MCF 10A (cell line): ENCODE results near the gene KRTAP10-7. TPM values are rescaled to one million over a fixed set of nuclear protein-coding genes. Genes with fewer than 3 reads are reported as not detected.
"Not testable (repeated sequence)": the region's sequence is repeated elsewhere in the genome, so short reads cannot be mapped to it uniquely, and the experiment has no call there.

ENCODE experiments used
- BruUV-seq: library from RNA; stranded (reverse); fragments of 400-500 nt; replicated peaks from 2 replicates; lab custom pipeline; 2021; lab: Mats Ljungman, UMichigan
- CTCF ChIA-PET: fragments of 300-600 bp; sonication (Branson Sonifier 250); formaldehyde crosslinking; extraction: SDS; loops from one replicate; lab custom pipeline; 2021; ENCODE audit warnings: antibody characterized with exemption, inconsistent platforms; lab: Yijun Ruan, JAX
- POLR2A ChIA-PET: fragments of 300-600, 350-650 bp; sonication (Branson Sonifier 250); formaldehyde crosslinking; extraction: SDS; loops from one replicate; lab custom pipeline; 2020; ENCODE audit warnings: antibody characterized with exemption, inconsistent platforms; lab: Yijun Ruan, JAX
- DNase-seq: peaks from one replicate; pipeline ENCODE4 v3.0.0-alpha.2; 2018; ENCODE audit not compliant: unreplicated experiment
- H3K27ac Mint-ChIP-seq: one replicate; pipeline ENCODE4 v1.8.0; 2022; ENCODE audit warnings: mild to moderate bottlenecking, low read depth, mixed read lengths; ENCODE audit not compliant: unreplicated experiment
- H3K27me3 Mint-ChIP-seq: one replicate; pipeline ENCODE4 v1.8.0; 2022; ENCODE audit warnings: mixed read lengths; ENCODE audit not compliant: insufficient read depth, unreplicated experiment
- H3K36me3 Mint-ChIP-seq: one replicate; pipeline ENCODE4 v1.8.0; 2022; ENCODE audit warnings: mild to moderate bottlenecking, moderate library complexity, mixed read lengths; ENCODE audit not compliant: insufficient read depth, unreplicated experiment
- H3K4me1 Mint-ChIP-seq: one replicate; pipeline ENCODE4 v1.8.0; 2022; ENCODE audit warnings: mixed read lengths; ENCODE audit not compliant: insufficient read depth, unreplicated experiment
- H3K4me3 Mint-ChIP-seq: one replicate; pipeline ENCODE4 v1.8.0; 2022; ENCODE audit warnings: mild to moderate bottlenecking, moderate library complexity, mixed read lengths; ENCODE audit not compliant: unreplicated experiment
- H3K9me3 Mint-ChIP-seq: one replicate; pipeline ENCODE4 v1.8.0; 2022; ENCODE audit warnings: mixed read lengths; ENCODE audit not compliant: unreplicated experiment
- intact Hi-C: fragments of 100-400 bp; cut with micrococcal nuclease; formaldehyde crosslinking; loops from 2 replicates; pipeline ENCODE4 v1.14.1; 2022
- total RNA-seq: library from RNA; stranded (reverse); gene quantifications from 2 replicates; pipeline ENCODE4 v1.2.3, GENCODE V29; 2022
- TF ChIP-seq, protein P1 (sequence below): fragments of 200-600 bp; IDR thresholded peaks from one replicate; pipeline ENCODE4 v1.8.0; 2022; ENCODE audit warnings: antibody characterized with exemption, mild to moderate bottlenecking; ENCODE audit not compliant: unreplicated experiment

KRTAP10-7 gene
- total RNA-seq, 1 experiment from 2014 or later, result not detected

DNA sequence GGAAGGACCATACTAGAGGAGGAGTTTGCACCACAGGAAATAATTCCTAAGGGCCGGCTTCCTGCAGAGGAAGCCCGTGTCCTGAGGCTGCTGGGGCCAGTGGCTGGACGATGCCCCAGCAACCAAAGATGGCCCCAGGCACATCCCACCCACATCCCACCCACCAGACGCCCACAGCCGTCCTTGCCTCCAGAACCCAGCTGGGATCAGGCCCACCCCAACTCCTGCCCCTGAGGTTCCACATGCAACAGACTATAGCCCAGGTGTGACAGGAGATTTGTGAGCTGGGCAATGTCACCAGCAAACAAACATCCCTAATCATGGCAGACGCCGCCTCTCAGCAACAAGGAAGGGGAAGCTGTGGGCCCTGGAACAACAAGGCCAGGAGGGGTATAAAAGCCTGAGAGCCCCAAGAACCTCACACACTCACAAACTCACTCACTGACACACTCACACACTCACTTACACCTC, 26.3 kb downstream of the KRTAP10-7 start, which contains the start of gene KRTAP10-9:
Gene KRTAP10-9, plus strand, starts transcription at position 421 of the 471 bp plus-strand sequence. CDS start 79 bp downstream, outside the sequence.
- Mint-ChIP-seq H3K4me1 (no peaks in the 10 kb centered on the region), H3K27ac (no peak within 1 kb of the TSS), H3K9me3 (peaks cover 51% of the 10 kb centered on the region), H3K4me3 (no peak within 1 kb of the TSS), H3K36me3 (no peaks in the 10 kb centered on the region), H3K27me3 (no peaks in the 10 kb centered on the region)
- TF ChIP-seq, protein P1, sequence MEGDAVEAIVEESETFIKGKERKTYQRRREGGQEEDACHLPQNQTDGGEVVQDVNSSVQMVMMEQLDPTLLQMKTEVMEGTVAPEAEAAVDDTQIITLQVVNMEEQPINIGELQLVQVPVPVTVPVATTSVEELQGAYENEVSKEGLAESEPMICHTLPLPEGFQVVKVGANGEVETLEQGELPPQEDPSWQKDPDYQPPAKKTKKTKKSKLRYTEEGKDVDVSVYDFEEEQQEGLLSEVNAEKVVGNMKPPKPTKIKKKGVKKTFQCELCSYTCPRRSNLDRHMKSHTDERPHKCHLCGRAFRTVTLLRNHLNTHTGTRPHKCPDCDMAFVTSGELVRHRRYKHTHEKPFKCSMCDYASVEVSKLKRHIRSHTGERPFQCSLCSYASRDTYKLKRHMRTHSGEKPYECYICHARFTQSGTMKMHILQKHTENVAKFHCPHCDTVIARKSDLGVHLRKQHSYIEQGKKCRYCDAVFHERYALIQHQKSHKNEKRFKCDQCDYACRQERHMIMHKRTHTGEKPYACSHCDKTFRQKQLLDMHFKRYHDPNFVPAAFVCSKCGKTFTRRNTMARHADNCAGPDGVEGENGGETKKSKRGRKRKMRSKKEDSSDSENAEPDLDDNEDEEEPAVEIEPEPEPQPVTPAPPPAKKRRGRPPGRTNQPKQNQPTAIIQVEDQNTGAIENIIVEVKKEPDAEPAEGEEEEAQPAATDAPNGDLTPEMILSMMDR, result no peak
- ChIA-PET POLR2A (interaction anchor here (0.5 kb wide), 1 partner anchor 22 kb away, joined by 3 read pairs; no protein-coding TSS in a partner anchor), CTCF (no interaction called here)
- DNase-seq, result no peak
- BruUV-seq, result no TSS peak
- intact Hi-C loops, result no loop called here

DNA sequence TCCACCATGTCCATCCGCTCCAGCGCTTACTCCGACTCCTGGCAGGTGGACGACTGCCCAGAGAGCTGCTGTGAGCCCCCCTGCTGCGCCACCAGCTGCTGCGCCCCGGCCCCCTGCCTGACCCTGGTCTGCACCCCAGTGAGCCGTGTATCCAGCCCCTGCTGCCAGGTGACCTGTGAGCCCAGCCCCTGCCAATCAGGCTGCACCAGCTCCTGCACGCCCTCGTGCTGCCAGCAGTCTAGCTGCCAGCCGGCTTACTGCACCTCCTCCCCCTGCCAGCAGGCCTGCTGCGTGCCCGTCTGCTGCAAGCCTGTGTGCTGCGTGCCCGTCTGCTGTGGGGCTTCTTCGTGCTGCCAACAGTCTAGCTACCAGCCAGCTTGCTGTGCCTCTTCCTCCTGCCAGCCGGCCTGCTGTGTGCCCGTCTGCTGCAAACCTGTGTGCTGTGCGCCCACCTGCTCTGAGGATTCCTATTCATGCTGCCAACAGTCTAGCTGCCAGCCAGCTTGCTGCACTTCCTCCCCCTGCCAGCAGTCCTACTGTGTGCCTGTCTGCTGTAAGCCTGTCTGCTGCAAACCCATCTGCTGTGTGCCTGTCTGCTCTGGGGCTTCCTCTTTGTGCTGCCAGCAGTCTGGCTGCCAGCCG, 26.9 kb downstream of the KRTAP10-7 start:
- CTCF ChIA-PET, POLR2A ChIA-PET, H3K27ac Mint-ChIP-seq, H3K27me3 Mint-ChIP-seq, H3K4me1 Mint-ChIP-seq, H3K36me3 Mint-ChIP-seq, H3K4me3 Mint-ChIP-seq, BruUV-seq, intact Hi-C loops, DNase-seq: not testable (repeated sequence)
- peaks cover 55% of the 10 kb centered on the region for H3K9me3 Mint-ChIP-seq

DNA sequence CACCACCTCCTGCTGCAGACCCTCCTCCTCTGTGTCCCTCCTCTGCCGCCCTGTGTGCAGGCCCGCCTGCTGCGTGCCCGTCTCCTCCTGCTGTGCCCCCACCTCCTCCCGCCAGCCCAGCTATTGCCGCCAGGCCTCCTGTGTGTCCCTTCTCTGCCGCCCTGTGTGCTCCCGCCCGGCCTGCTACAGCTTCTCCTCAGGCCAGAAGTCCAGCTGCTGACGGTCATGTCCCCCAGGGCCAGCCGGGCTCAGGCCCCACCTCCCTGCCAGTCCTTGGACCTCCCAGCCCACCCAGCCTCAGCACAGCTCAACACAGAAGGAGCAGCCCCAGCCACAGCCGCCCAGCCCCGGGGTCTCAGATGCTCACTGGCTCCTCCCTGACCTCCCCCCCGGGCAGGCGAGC, 27.4 kb downstream of the KRTAP10-7 start:
- H3K27me3 Mint-ChIP-seq, H3K27ac Mint-ChIP-seq, H3K4me3 Mint-ChIP-seq, DNase-seq, POLR2A ChIA-PET, H3K4me1 Mint-ChIP-seq, CTCF ChIA-PET, intact Hi-C loops, H3K36me3 Mint-ChIP-seq, BruUV-seq: not testable (repeated sequence)
- peaks cover 50% of the 10 kb centered on the region for H3K9me3 Mint-ChIP-seq

DNA sequence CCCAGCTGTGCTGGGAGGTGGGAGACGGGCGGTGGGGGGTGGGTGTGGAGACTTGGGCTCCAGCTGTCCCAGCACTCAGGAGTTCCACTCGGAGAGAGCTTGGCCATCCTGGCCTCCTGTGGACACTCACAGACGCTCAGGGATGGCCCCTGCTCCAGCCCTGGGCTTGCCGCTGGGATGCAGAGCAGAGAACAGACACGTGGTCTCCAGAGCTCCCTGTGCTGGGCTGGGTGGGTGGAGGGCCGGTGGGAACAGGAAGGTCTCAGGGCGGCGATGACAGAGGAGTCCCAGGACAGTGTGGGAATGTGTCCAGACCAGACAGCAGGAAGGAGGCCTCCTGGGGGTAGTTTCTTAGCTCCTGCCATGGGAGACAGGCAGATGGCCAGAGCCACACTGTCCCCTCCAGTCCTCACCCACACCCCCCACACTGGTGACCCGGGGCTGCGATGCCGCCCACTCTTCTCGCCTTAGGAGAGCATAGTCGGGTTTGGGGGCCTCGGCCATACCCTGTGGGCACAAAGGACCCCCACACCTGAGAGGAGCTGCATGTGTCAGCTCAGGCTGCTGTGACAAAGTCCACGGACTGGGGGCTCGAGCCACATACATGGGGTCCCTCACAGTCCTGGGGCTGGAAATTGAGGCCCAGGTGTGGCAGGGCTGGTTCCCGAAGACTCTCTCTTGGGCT, 28.5 kb downstream of the KRTAP10-7 start:
- peaks cover 49% of the 10 kb centered on the region for H3K9me3 Mint-ChIP-seq
- BruUV-seq, result no TSS peak
- no peaks in the 10 kb centered on the region for H3K4me1 Mint-ChIP-seq
- CTCF ChIA-PET, result no interaction called here
- TF ChIP-seq, protein P1, result no peak
- no peak overlapping the region for H3K4me3 Mint-ChIP-seq
- H3K36me3 Mint-ChIP-seq, result no peaks in the 10 kb centered on the region
- intact Hi-C loops, result no loop called here
- POLR2A ChIA-PET, result no interaction called here
- no peak for DNase-seq
- H3K27me3 Mint-ChIP-seq, result peaks cover 8% of the 10 kb centered on the region
- H3K27ac Mint-ChIP-seq, result no peak overlapping the region

DNA sequence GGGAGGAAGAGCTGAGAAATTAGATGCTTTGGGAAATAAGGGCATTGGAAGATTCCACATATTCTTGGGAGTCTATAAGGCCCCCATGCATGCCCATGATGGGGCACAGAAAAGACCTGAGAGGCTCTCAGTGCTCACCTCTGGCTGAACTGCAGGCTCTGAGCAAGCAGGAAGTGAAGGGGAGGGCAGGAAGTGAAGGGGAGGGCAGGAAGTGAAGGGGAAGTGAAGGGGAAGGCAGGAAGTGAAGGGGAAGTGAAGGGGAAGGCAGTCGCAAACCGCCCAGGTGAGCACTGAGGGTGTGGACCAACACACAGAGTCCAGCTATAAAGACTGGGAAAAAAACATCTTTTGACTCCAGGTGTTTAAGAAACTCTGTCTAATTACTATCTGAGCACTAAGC, 30.0 kb downstream of the KRTAP10-7 start:
- DNase-seq, result no peak
- no peak overlapping the region for H3K27ac Mint-ChIP-seq
- H3K36me3 Mint-ChIP-seq, result no peaks in the 10 kb centered on the region
- POLR2A ChIA-PET, result no interaction called here
- H3K4me3 Mint-ChIP-seq, result no peak overlapping the region
- H3K27me3 Mint-ChIP-seq, result peaks cover 21% of the 10 kb centered on the region
- TF ChIP-seq, protein P1, result no peak
- H3K9me3 Mint-ChIP-seq, result peaks cover 37% of the 10 kb centered on the region
- H3K4me1 Mint-ChIP-seq, result no peaks in the 10 kb centered on the region
- intact Hi-C loops, result no loop called here
- CTCF ChIA-PET, result no interaction called here
- BruUV-seq, result no TSS peak
